Pulmonary artery endothelial cell (primary cell): ENCODE data around the gene NOLC1. TPM values are rescaled to one million over a fixed set of nuclear protein-coding genes. Genes with fewer than 3 reads are reported as not detected.

ENCODE experiments used
- DNase-seq: peaks from one replicate; pipeline ENCODE4 v3.0.0-alpha.2; 2011; ENCODE audit warnings: low read depth, low spot score
- total RNA-seq: library from RNA; depleted of rRNA; stranded (reverse); fragments of >200 nt; gene quantifications from 2 replicates; pipeline ENCODE4 v1.2.3, GENCODE V29; 2014

The NOLC1 gene
- total RNA-seq, 1 donor from 2014 or later: 42.9 TPM

GRCh38 chr10:102200751-102201640, 48.8 kb downstream of the NOLC1 start:
- no peak for DNase-seq

- no peak for DNase-seq
These were observed 50.2 kb downstream of the NOLC1 start for GRCh38 chr10:102202386-102202785.

- DNase-seq: no peak
These were observed 56.3 kb downstream of the NOLC1 start for GRCh38 chr10:102208311-102209035.

GRCh38 chr10:102211615-102212299, 59.6 kb downstream of the NOLC1 start:
- no peak for DNase-seq

Other genes with a start within 250 kb of the NOLC1 start
- 7.1 and 9.7 TPM in 2 replicates for gene ARMH3, start 96.2 kb upstream of the NOLC1 start, total RNA-seq
- 35.9 and 41.9 TPM in 2 replicates for gene HPS6, start 87.0 kb upstream of the NOLC1 start, total RNA-seq
- gene LDB1, start 32.0 kb upstream of the NOLC1 start, total RNA-seq: 32.4 and 33.0 TPM in 2 replicates
- gene PPRC1, start 19.3 kb upstream of the NOLC1 start, total RNA-seq: 12.3 and 16.6 TPM in 2 replicates
- not detected in 2 replicates for gene ELOVL3, start 73.9 kb downstream of the NOLC1 start, total RNA-seq
- gene PITX3, start 89.1 kb downstream of the NOLC1 start, total RNA-seq: 0.07 TPM in 1 of 2 replicates, not detected in the other
- gene GBF1, start 93.1 kb downstream of the NOLC1 start, total RNA-seq: 18.1 and 24.7 TPM in 2 replicates
- 17.2 and 23.0 TPM in 2 replicates for gene NFKB2, start 243.3 kb downstream of the NOLC1 start, total RNA-seq